ENCODE data around the gene ZNF532. TPM values are rescaled to one million over a fixed set of nuclear protein-coding genes. Genes with fewer than 3 reads are reported as not detected.

ZNF532 gene
- total and polyA plus RNA-seq, 2 donors = 11.6 to 11.9 TPM

- Histone ChIP-seq H3K27ac (ENCODE audit: low read depth in 1 of 2, low read length in 1 of 2) (peak overlapping the region in 1 of 2 donors; percentile 56), H3K9me3 (ENCODE audit: control insufficient read depth in 2 of 2, insufficient read depth in 1 of 2, low read length in 1 of 2) (no peaks in the 10 kb centered on the region), H3K4me3 (ENCODE audit: low read length in 2 of 2) (no peak overlapping the region), H3K27me3 (ENCODE audit: control insufficient read depth in 2 of 2, insufficient read depth in 1 of 2, low read length in 1 of 2) (no peaks in the 10 kb centered on the region), H3K36me3 (ENCODE audit: control insufficient read depth in 2 of 2, insufficient read depth in 2 of 2, low read length in 1 of 2) (no peaks in the 10 kb centered on the region), H3K4me1 (ENCODE audit: control insufficient read depth in 2 of 2, insufficient read depth in 2 of 2, low read length in 2 of 2) (peaks cover 0 to 4% of the 10 kb centered on the region in 2 donors)
- no peak for DNase-seq (ENCODE audit: low read depth in 6 of 9, low spot score in 9 of 9)
- 96% methylated on average over 9 of the region's 9 CpGs for whole genome bisulfite sequencing
Observed at GRCh38 chr18:58898010-58898799, 33.5 kb downstream of the ZNF532 start.

GRCh38 chr18:58900015-58900649 lies 35.5 kb downstream of the ZNF532 start:
- Histone ChIP-seq H3K4me1 (ENCODE audit: control insufficient read depth in 2 of 2, insufficient read depth in 2 of 2, low read length in 2 of 2) (peaks cover 0 to 4% of the 10 kb centered on the region in 2 donors), H3K27me3 (ENCODE audit: control insufficient read depth in 2 of 2, insufficient read depth in 1 of 2, low read length in 1 of 2) (no peaks in the 10 kb centered on the region), H3K27ac (ENCODE audit: low read depth in 1 of 2, low read length in 1 of 2) (no peak overlapping the region), H3K36me3 (ENCODE audit: control insufficient read depth in 2 of 2, insufficient read depth in 2 of 2, low read length in 1 of 2) (no peaks in the 10 kb centered on the region), H3K4me3 (ENCODE audit: low read length in 2 of 2) (no peak overlapping the region), H3K9me3 (ENCODE audit: control insufficient read depth in 2 of 2, insufficient read depth in 1 of 2, low read length in 1 of 2) (no peaks in the 10 kb centered on the region)
- DNase-seq (ENCODE audit: low read depth in 6 of 9, low spot score in 9 of 9) = no peak
- 93% methylated on average over 11 of the region's 11 CpGs for WGBS

GRCh38 chr18:58901143-58901542 lies 36.5 kb downstream of the ZNF532 start:
- Histone ChIP-seq H3K27me3 (ENCODE audit: control insufficient read depth in 2 of 2, insufficient read depth in 1 of 2, low read length in 1 of 2) (no peaks in the 10 kb centered on the region), H3K4me1 (ENCODE audit: control insufficient read depth in 2 of 2, insufficient read depth in 2 of 2, low read length in 2 of 2) (peaks cover 0 to 4% of the 10 kb centered on the region in 2 donors), H3K9me3 (ENCODE audit: control insufficient read depth in 2 of 2, insufficient read depth in 1 of 2, low read length in 1 of 2) (no peaks in the 10 kb centered on the region), H3K4me3 (ENCODE audit: low read length in 2 of 2) (no peak overlapping the region), H3K36me3 (ENCODE audit: control insufficient read depth in 2 of 2, insufficient read depth in 2 of 2, low read length in 1 of 2) (no peaks in the 10 kb centered on the region), H3K27ac (ENCODE audit: low read depth in 1 of 2, low read length in 1 of 2) (no peak overlapping the region)
- no peak for DNase-seq (ENCODE audit: low read depth in 6 of 9, low spot score in 9 of 9)
- 97% methylated on average over 11 of the region's 11 CpGs for WGBS

- Histone ChIP-seq H3K27me3 (ENCODE audit: control insufficient read depth in 2 of 2, insufficient read depth in 1 of 2, low read length in 1 of 2) (no peaks in the 10 kb centered on the region), H3K27ac (ENCODE audit: low read depth in 1 of 2, low read length in 1 of 2) (no peak overlapping the region), H3K9me3 (ENCODE audit: control insufficient read depth in 2 of 2, insufficient read depth in 1 of 2, low read length in 1 of 2) (no peaks in the 10 kb centered on the region), H3K4me3 (ENCODE audit: low read length in 2 of 2) (no peak overlapping the region), H3K4me1 (ENCODE audit: control insufficient read depth in 2 of 2, insufficient read depth in 2 of 2, low read length in 2 of 2) (peaks cover 0 to 4% of the 10 kb centered on the region in 2 donors), H3K36me3 (ENCODE audit: control insufficient read depth in 2 of 2, insufficient read depth in 2 of 2, low read length in 1 of 2) (no peaks in the 10 kb centered on the region)
- 95% methylated on average over 7 of the region's 7 CpGs for WGBS
- DNase-seq (ENCODE audit: low read depth in 6 of 9, low spot score in 9 of 9) = no peak
Observed at GRCh38 chr18:58901783-58902182, 37.1 kb downstream of the ZNF532 start.

GRCh38 chr18:58902961-58903360 lies 38.3 kb downstream of the ZNF532 start:
- DNase-seq (ENCODE audit: low read depth in 6 of 9, low spot score in 9 of 9) = no peak
- H3K27ac ChIP-seq (ENCODE audit: low read depth in 1 of 2, low read length in 1 of 2) = no peak overlapping the region
- H3K9me3 ChIP-seq (ENCODE audit: control insufficient read depth in 2 of 2, insufficient read depth in 1 of 2, low read length in 1 of 2) = no peaks in the 10 kb centered on the region
- H3K4me1 ChIP-seq (ENCODE audit: control insufficient read depth in 2 of 2, insufficient read depth in 2 of 2, low read length in 2 of 2) = peaks cover 0 to 4% of the 10 kb centered on the region in 2 donors
- no peaks in the 10 kb centered on the region for H3K36me3 ChIP-seq (ENCODE audit: control insufficient read depth in 2 of 2, insufficient read depth in 2 of 2, low read length in 1 of 2)
- no peaks in the 10 kb centered on the region for H3K27me3 ChIP-seq (ENCODE audit: control insufficient read depth in 2 of 2, insufficient read depth in 1 of 2, low read length in 1 of 2)
- no peak overlapping the region for H3K4me3 ChIP-seq (ENCODE audit: low read length in 2 of 2)
- 91% methylated on average over 5 of the region's 5 CpGs for WGBS

- no peak for DNase-seq (ENCODE audit: low read depth in 6 of 9, low spot score in 9 of 9)
- Histone ChIP-seq H3K27me3 (ENCODE audit: control insufficient read depth in 2 of 2, insufficient read depth in 1 of 2, low read length in 1 of 2) (no peaks in the 10 kb centered on the region), H3K4me1 (ENCODE audit: control insufficient read depth in 2 of 2, insufficient read depth in 2 of 2, low read length in 2 of 2) (peaks cover 0 to 4% of the 10 kb centered on the region in 2 donors), H3K4me3 (ENCODE audit: low read length in 2 of 2) (no peak overlapping the region), H3K27ac (ENCODE audit: low read depth in 1 of 2, low read length in 1 of 2) (no peak overlapping the region), H3K36me3 (ENCODE audit: control insufficient read depth in 2 of 2, insufficient read depth in 2 of 2, low read length in 1 of 2) (no peaks in the 10 kb centered on the region), H3K9me3 (ENCODE audit: control insufficient read depth in 2 of 2, insufficient read depth in 1 of 2, low read length in 1 of 2) (no peaks in the 10 kb centered on the region)
- WGBS = 98% methylated on average over 7 of the region's 7 CpGs
Observed at GRCh38 chr18:58903533-58903932, 38.9 kb downstream of the ZNF532 start.

GRCh38 chr18:58905777-58906428 lies 41.2 kb downstream of the ZNF532 start:
- Histone ChIP-seq H3K4me3 (ENCODE audit: low read length in 2 of 2) (no peak overlapping the region), H3K27ac (ENCODE audit: low read depth in 1 of 2, low read length in 1 of 2) (no peak overlapping the region), H3K4me1 (ENCODE audit: control insufficient read depth in 2 of 2, insufficient read depth in 2 of 2, low read length in 2 of 2) (no peaks in the 10 kb centered on the region), H3K36me3 (ENCODE audit: control insufficient read depth in 2 of 2, insufficient read depth in 2 of 2, low read length in 1 of 2) (no peaks in the 10 kb centered on the region), H3K27me3 (ENCODE audit: control insufficient read depth in 2 of 2, insufficient read depth in 1 of 2, low read length in 1 of 2) (no peaks in the 10 kb centered on the region), H3K9me3 (ENCODE audit: control insufficient read depth in 2 of 2, insufficient read depth in 1 of 2, low read length in 1 of 2) (no peaks in the 10 kb centered on the region)
- no peak for DNase-seq (ENCODE audit: low read depth in 6 of 9, low spot score in 9 of 9)
- 96% methylated on average over 10 of the region's 10 CpGs for WGBS

- Histone ChIP-seq H3K4me1 (ENCODE audit: control insufficient read depth in 2 of 2, insufficient read depth in 2 of 2, low read length in 2 of 2) (peaks cover 0 to 10% of the 10 kb centered on the region in 2 donors), H3K9me3 (ENCODE audit: control insufficient read depth in 2 of 2, insufficient read depth in 1 of 2, low read length in 1 of 2) (no peaks in the 10 kb centered on the region), H3K27ac (ENCODE audit: low read depth in 1 of 2, low read length in 1 of 2) (no peak overlapping the region), H3K27me3 (ENCODE audit: control insufficient read depth in 2 of 2, insufficient read depth in 1 of 2, low read length in 1 of 2) (no peaks in the 10 kb centered on the region), H3K36me3 (ENCODE audit: control insufficient read depth in 2 of 2, insufficient read depth in 2 of 2, low read length in 1 of 2) (no peaks in the 10 kb centered on the region), H3K4me3 (ENCODE audit: low read length in 2 of 2) (no peak overlapping the region)
- WGBS = 93% methylated on average over 1 of the region's 1 CpG
- DNase-seq (ENCODE audit: low read depth in 6 of 9, low spot score in 9 of 9) = no peak
Observed at GRCh38 chr18:58908006-58908405, 43.3 kb downstream of the ZNF532 start.

GRCh38 chr18:58909521-58909920 lies 44.8 kb downstream of the ZNF532 start:
- no peaks in the 10 kb centered on the region for H3K36me3 ChIP-seq (ENCODE audit: control insufficient read depth in 2 of 2, insufficient read depth in 2 of 2, low read length in 1 of 2)
- no peaks in the 10 kb centered on the region for H3K9me3 ChIP-seq (ENCODE audit: control insufficient read depth in 2 of 2, insufficient read depth in 1 of 2, low read length in 1 of 2)
- H3K27ac ChIP-seq (ENCODE audit: low read depth in 1 of 2, low read length in 1 of 2) = no peak overlapping the region
- H3K4me3 ChIP-seq (ENCODE audit: low read length in 2 of 2) = no peak overlapping the region
- peaks cover 0 to 10% of the 10 kb centered on the region in 2 donors for H3K4me1 ChIP-seq (ENCODE audit: control insufficient read depth in 2 of 2, insufficient read depth in 2 of 2, low read length in 2 of 2)
- DNase-seq (ENCODE audit: low read depth in 6 of 9, low spot score in 9 of 9) = no peak
- no peaks in the 10 kb centered on the region for H3K27me3 ChIP-seq (ENCODE audit: control insufficient read depth in 2 of 2, insufficient read depth in 1 of 2, low read length in 1 of 2)
- 94% methylated on average over 8 of the region's 8 CpGs for WGBS
